ENCODE data around the gene YRDC.

DNA sequence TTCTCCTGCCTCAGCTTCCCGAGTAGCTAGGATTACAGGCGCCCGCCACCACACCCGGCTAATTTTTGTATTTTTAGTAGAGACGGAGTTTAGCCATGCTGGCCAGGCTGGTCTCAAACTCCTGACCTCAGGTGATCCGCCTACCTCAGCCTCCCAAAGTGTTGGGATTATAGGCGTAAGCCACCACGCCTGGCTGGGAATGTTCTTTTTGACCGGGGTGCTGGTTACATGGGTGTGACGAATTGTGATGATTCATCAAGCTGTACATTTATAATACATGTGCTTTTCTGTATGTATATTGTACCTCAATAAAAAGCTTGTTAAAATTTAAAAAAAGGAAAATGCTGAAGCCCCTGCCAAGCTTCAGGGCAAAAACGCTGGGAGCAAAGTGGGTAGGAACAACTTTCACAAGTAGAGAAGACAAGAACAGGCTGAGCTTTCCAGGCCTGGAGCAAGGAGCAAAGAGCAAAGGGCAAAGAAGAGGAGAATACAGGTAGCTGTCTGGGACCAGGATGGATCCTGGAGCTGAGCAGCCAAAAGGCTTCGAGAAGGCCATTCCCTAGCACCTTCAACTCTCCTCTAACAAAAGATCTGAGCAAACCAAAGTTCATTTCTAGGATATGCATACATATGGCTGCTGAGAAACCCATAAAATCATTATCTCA, 20.5 kb upstream of the YRDC start:
- TF ChIP-seq, protein P1, sequence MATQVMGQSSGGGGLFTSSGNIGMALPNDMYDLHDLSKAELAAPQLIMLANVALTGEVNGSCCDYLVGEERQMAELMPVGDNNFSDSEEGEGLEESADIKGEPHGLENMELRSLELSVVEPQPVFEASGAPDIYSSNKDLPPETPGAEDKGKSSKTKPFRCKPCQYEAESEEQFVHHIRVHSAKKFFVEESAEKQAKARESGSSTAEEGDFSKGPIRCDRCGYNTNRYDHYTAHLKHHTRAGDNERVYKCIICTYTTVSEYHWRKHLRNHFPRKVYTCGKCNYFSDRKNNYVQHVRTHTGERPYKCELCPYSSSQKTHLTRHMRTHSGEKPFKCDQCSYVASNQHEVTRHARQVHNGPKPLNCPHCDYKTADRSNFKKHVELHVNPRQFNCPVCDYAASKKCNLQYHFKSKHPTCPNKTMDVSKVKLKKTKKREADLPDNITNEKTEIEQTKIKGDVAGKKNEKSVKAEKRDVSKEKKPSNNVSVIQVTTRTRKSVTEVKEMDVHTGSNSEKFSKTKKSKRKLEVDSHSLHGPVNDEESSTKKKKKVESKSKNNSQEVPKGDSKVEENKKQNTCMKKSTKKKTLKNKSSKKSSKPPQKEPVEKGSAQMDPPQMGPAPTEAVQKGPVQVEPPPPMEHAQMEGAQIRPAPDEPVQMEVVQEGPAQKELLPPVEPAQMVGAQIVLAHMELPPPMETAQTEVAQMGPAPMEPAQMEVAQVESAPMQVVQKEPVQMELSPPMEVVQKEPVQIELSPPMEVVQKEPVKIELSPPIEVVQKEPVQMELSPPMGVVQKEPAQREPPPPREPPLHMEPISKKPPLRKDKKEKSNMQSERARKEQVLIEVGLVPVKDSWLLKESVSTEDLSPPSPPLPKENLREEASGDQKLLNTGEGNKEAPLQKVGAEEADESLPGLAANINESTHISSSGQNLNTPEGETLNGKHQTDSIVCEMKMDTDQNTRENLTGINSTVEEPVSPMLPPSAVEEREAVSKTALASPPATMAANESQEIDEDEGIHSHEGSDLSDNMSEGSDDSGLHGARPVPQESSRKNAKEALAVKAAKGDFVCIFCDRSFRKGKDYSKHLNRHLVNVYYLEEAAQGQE (IDR thresholded peaks at IDR 0.05; ENCODE audit: insufficient replicate concordance, low read depth), result no peak
- TF ChIP-seq, protein P2, sequence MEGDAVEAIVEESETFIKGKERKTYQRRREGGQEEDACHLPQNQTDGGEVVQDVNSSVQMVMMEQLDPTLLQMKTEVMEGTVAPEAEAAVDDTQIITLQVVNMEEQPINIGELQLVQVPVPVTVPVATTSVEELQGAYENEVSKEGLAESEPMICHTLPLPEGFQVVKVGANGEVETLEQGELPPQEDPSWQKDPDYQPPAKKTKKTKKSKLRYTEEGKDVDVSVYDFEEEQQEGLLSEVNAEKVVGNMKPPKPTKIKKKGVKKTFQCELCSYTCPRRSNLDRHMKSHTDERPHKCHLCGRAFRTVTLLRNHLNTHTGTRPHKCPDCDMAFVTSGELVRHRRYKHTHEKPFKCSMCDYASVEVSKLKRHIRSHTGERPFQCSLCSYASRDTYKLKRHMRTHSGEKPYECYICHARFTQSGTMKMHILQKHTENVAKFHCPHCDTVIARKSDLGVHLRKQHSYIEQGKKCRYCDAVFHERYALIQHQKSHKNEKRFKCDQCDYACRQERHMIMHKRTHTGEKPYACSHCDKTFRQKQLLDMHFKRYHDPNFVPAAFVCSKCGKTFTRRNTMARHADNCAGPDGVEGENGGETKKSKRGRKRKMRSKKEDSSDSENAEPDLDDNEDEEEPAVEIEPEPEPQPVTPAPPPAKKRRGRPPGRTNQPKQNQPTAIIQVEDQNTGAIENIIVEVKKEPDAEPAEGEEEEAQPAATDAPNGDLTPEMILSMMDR (IDR thresholded peaks at IDR 0.05; ENCODE audit: insufficient read depth, low read length), result no peak
